ENCODE data around the gene CTDP1.

The CTDP1 gene

GRCh38 chr18:79786304-79786703, 106.7 kb downstream of the CTDP1 start:
- Histone ChIP-seq H3K4me3 (ENCODE audit: extremely low read depth, insufficient read depth, low read length, poor library complexity, severe bottlenecking) (no peak overlapping the region), H3K9me3 (ENCODE audit: control insufficient read depth, low read length) (no peaks in the 10 kb centered on the region), H3K4me1 (ENCODE audit: control insufficient read depth, insufficient read depth, low read length, poor library complexity, severe bottlenecking) (no peaks in the 10 kb centered on the region), H3K36me3 (ENCODE audit: control insufficient read depth, insufficient read depth, low read length) (no peaks in the 10 kb centered on the region), H3K27ac (ENCODE audit: low read depth, low read length, severe bottlenecking) (no peak overlapping the region)
- 74 to 93% methylated on average over 6 to 8 of the region's 14 CpGs for WGBS, 2 experiments (ENCODE audit: insufficient coverage in 2 of 2)

GRCh38 chr18:79786786-79787526, 107.4 kb downstream of the CTDP1 start:
- H3K4me3 ChIP-seq (ENCODE audit: extremely low read depth, insufficient read depth, low read length, poor library complexity, severe bottlenecking), result no peak overlapping the region
- H3K27ac ChIP-seq (ENCODE audit: low read depth, low read length, severe bottlenecking), result no peak overlapping the region
- no peaks in the 10 kb centered on the region for H3K36me3 ChIP-seq (ENCODE audit: control insufficient read depth, insufficient read depth, low read length)
- WGBS, 2 experiments (ENCODE audit: insufficient coverage in 2 of 2), result 73 to 75% methylated on average over 22 of the region's 22 CpGs
- no peaks in the 10 kb centered on the region for H3K4me1 ChIP-seq (ENCODE audit: control insufficient read depth, insufficient read depth, low read length, poor library complexity, severe bottlenecking)
- H3K9me3 ChIP-seq (ENCODE audit: control insufficient read depth, low read length), result no peaks in the 10 kb centered on the region

- peak overlapping the region; percentile 23 for H3K4me3 ChIP-seq (ENCODE audit: extremely low read depth, insufficient read depth, low read length, poor library complexity, severe bottlenecking)
- H3K36me3 ChIP-seq (ENCODE audit: control insufficient read depth, insufficient read depth, low read length), result no peaks in the 10 kb centered on the region
- no peaks in the 10 kb centered on the region for H3K4me1 ChIP-seq (ENCODE audit: control insufficient read depth, insufficient read depth, low read length, poor library complexity, severe bottlenecking)
- 79 to 84% methylated on average over 12 to 16 of the region's 16 CpGs for WGBS, 2 experiments (ENCODE audit: insufficient coverage in 2 of 2)
- H3K27ac ChIP-seq (ENCODE audit: low read depth, low read length, severe bottlenecking), result no peak overlapping the region
- H3K9me3 ChIP-seq (ENCODE audit: control insufficient read depth, low read length), result no peaks in the 10 kb centered on the region
Measured at GRCh38 chr18:79787527-79787864, 107.9 kb downstream of the CTDP1 start.

GRCh38 chr18:79787865-79788733, 108.5 kb downstream of the CTDP1 start:
- no peaks in the 10 kb centered on the region for H3K36me3 ChIP-seq (ENCODE audit: control insufficient read depth, insufficient read depth, low read length)
- H3K4me3 ChIP-seq (ENCODE audit: extremely low read depth, insufficient read depth, low read length, poor library complexity, severe bottlenecking), result peak overlapping the region; percentile 23
- H3K27ac ChIP-seq (ENCODE audit: low read depth, low read length, severe bottlenecking), result no peak overlapping the region
- 7 to 8% methylated on average over 76 to 101 of the region's 106 CpGs for WGBS, 2 experiments (ENCODE audit: insufficient coverage in 2 of 2)
- H3K4me1 ChIP-seq (ENCODE audit: control insufficient read depth, insufficient read depth, low read length, poor library complexity, severe bottlenecking), result no peaks in the 10 kb centered on the region
- no peaks in the 10 kb centered on the region for H3K9me3 ChIP-seq (ENCODE audit: control insufficient read depth, low read length)

- Histone ChIP-seq H3K27ac (ENCODE audit: low read depth, low read length, severe bottlenecking) (no peak overlapping the region), H3K4me1 (ENCODE audit: control insufficient read depth, insufficient read depth, low read length, poor library complexity, severe bottlenecking) (no peaks in the 10 kb centered on the region), H3K4me3 (ENCODE audit: extremely low read depth, insufficient read depth, low read length, poor library complexity, severe bottlenecking) (no peak overlapping the region), H3K9me3 (ENCODE audit: control insufficient read depth, low read length) (no peaks in the 10 kb centered on the region), H3K36me3 (ENCODE audit: control insufficient read depth, insufficient read depth, low read length) (no peaks in the 10 kb centered on the region)
- WGBS, 2 experiments (ENCODE audit: insufficient coverage in 2 of 2), result 59 to 64% methylated on average over 17 to 25 of the region's 27 CpGs
Measured at GRCh38 chr18:79788734-79789085, 109.1 kb downstream of the CTDP1 start.

- 89% methylated on average over 50 to 54 of the region's 54 CpGs for WGBS, 2 experiments (ENCODE audit: insufficient coverage in 2 of 2)
- Histone ChIP-seq H3K9me3 (ENCODE audit: control insufficient read depth, low read length) (no peaks in the 10 kb centered on the region), H3K4me3 (ENCODE audit: extremely low read depth, insufficient read depth, low read length, poor library complexity, severe bottlenecking) (no peak overlapping the region), H3K36me3 (ENCODE audit: control insufficient read depth, insufficient read depth, low read length) (no peaks in the 10 kb centered on the region), H3K27ac (ENCODE audit: low read depth, low read length, severe bottlenecking) (no peak overlapping the region), H3K4me1 (ENCODE audit: control insufficient read depth, insufficient read depth, low read length, poor library complexity, severe bottlenecking) (no peaks in the 10 kb centered on the region)
Measured at GRCh38 chr18:79789091-79789891, 109.7 kb downstream of the CTDP1 start.

GRCh38 chr18:79789901-79790890, 110.6 kb downstream of the CTDP1 start:
- Histone ChIP-seq H3K4me3 (ENCODE audit: extremely low read depth, insufficient read depth, low read length, poor library complexity, severe bottlenecking) (no peak overlapping the region), H3K36me3 (ENCODE audit: control insufficient read depth, insufficient read depth, low read length) (no peaks in the 10 kb centered on the region), H3K4me1 (ENCODE audit: control insufficient read depth, insufficient read depth, low read length, poor library complexity, severe bottlenecking) (no peaks in the 10 kb centered on the region), H3K27ac (ENCODE audit: low read depth, low read length, severe bottlenecking) (no peak overlapping the region), H3K9me3 (ENCODE audit: control insufficient read depth, low read length) (no peaks in the 10 kb centered on the region)
- 86 to 87% methylated on average over 45 to 46 of the region's 46 CpGs for WGBS, 2 experiments (ENCODE audit: insufficient coverage in 2 of 2)

- H3K27ac ChIP-seq (ENCODE audit: low read depth, low read length, severe bottlenecking), result no peak overlapping the region
- WGBS, 2 experiments (ENCODE audit: insufficient coverage in 2 of 2), result 66 to 70% methylated on average over 17 to 18 of the region's 21 CpGs
Measured at GRCh38 chr18:79790996-79791972, 111.7 kb downstream of the CTDP1 start.

More at GRCh38 chr18:79790996-79791972, 111.7 kb downstream of the CTDP1 start:
- H3K9me3 ChIP-seq (ENCODE audit: control insufficient read depth, low read length), result no peaks in the 10 kb centered on the region
- H3K36me3 ChIP-seq (ENCODE audit: control insufficient read depth, insufficient read depth, low read length), result no peaks in the 10 kb centered on the region
- no peak overlapping the region for H3K4me3 ChIP-seq (ENCODE audit: extremely low read depth, insufficient read depth, low read length, poor library complexity, severe bottlenecking)
- H3K4me1 ChIP-seq (ENCODE audit: control insufficient read depth, insufficient read depth, low read length, poor library complexity, severe bottlenecking), result no peaks in the 10 kb centered on the region
